DOHH2 (cell line): ENCODE results near the gene SLC24A1.

Source experiments
- H3F3A ChIP-seq: fragments of 200-600 bp; sonication (generic), shearing (Covaris generic); 2 replicates; pipeline ENCODE4 v1.6.0; 2016; ENCODE audit warnings: antibody characterized with exemption, mild to moderate bottlenecking; ENCODE audit not compliant: control insufficient read depth, insufficient read depth
- H3K27ac ChIP-seq: fragments of 200-600 bp; sonication (generic); 2 replicates; pipeline ENCODE4 v1.5.1; 2014; ENCODE audit warnings: low read depth, mild to moderate bottlenecking, low read length, moderate library complexity
- H3K27me3 ChIP-seq: fragments of 200-600 bp; sonication (generic); 2 replicates; pipeline ENCODE4 v1.6.1; 2014; ENCODE audit warnings: mild to moderate bottlenecking, low read length, mixed read lengths; ENCODE audit not compliant: control insufficient read depth
- H3K36me3 ChIP-seq: fragments of 200-600 bp; sonication (generic); 2 replicates; pipeline ENCODE4 v1.6.1; 2014; ENCODE audit warnings: mild to moderate bottlenecking, low read length, moderate library complexity, mixed read lengths; ENCODE audit not compliant: control insufficient read depth
- H3K4me1 ChIP-seq: fragments of 200-600 bp; sonication (generic); 2 replicates; pipeline ENCODE4 v1.6.1; 2014; ENCODE audit warnings: mild to moderate bottlenecking, low read length, mixed read lengths; ENCODE audit not compliant: control insufficient read depth
- H3K4me2 ChIP-seq: fragments of 200-600 bp; sonication (generic); 2 replicates; pipeline ENCODE4 v1.6.0; 2014; ENCODE audit warnings: mild to moderate bottlenecking, low read length, moderate library complexity
- H3K4me3 ChIP-seq: fragments of 200-600 bp; sonication (generic); 2 replicates; pipeline ENCODE4 v1.5.1; 2014; ENCODE audit warnings: mild to moderate bottlenecking, low read length, mixed read lengths
- H3K79me2 ChIP-seq: fragments of 200-600 bp; sonication (generic); 2 replicates; pipeline ENCODE4 v1.6.1; 2014; ENCODE audit warnings: mild to moderate bottlenecking, low read length, mixed read lengths; ENCODE audit not compliant: control insufficient read depth
- H3K9me2 ChIP-seq: fragments of 200-600 bp; sonication (generic); replicated peaks from 2 replicates; pipeline ENCODE4 v1.6.1; 2014; ENCODE audit warnings: mild to moderate bottlenecking, low read length, mixed read lengths; ENCODE audit not compliant: control insufficient read depth
- H3K9me3 ChIP-seq: fragments of 200-600 bp; sonication (generic); 2 replicates; pipeline ENCODE4 v1.6.1; 2014; ENCODE audit warnings: antibody characterized with exemption, low read length, mixed read lengths; ENCODE audit not compliant: control insufficient read depth, insufficient read depth
- H4K20me1 ChIP-seq: fragments of 200-600 bp; sonication (generic); 2 replicates; pipeline ENCODE4 v1.6.0; 2014; ENCODE audit warnings: low read depth, mild to moderate bottlenecking, antibody characterized with exemption, low read length, moderate library complexity; ENCODE audit not compliant: control insufficient read depth, insufficient read depth
- CTCF ChIP-seq: fragments of 200-600 bp; sonication (generic); IDR thresholded peaks from one replicate; pipeline ENCODE4 v1.5.1; 2014; ENCODE audit warnings: antibody characterized with exemption, mild to moderate bottlenecking, low read depth, low read length; ENCODE audit not compliant: poor library complexity, severe bottlenecking
- EZH2phosphoT487 ChIP-seq: fragments of 200-600 bp; sonication (generic); IDR thresholded peaks from 2 replicates; pipeline ENCODE4 v1.6.1; 2017; ENCODE audit warnings: borderline replicate concordance, mild to moderate bottlenecking, antibody characterized with exemption, low read length, moderate library complexity, mixed read lengths

SLC24A1 gene

GRCh38 chr15:65666257-65666656, 44.5 kb downstream of the SLC24A1 start:
- Histone ChIP-seq H3K4me3 (no peak overlapping the region), H4K20me1 (no peaks in the 10 kb centered on the region), H3K79me2 (no peaks in the 10 kb centered on the region), H3K4me1 (peaks cover 40% of the 10 kb centered on the region), H3K4me2 (no peak overlapping the region), H3F3A (peaks cover 14% of the 10 kb centered on the region; the same call in 1 of the 2 replicates), H3K9me3 (no peaks in the 10 kb centered on the region), H3K27ac (no peak overlapping the region), H3K9me2 (no peaks in the 10 kb centered on the region), H3K27me3 (no peaks in the 10 kb centered on the region), H3K36me3 (peaks cover 97% of the 10 kb centered on the region)
- TF ChIP-seq CTCF: no peak
- no peak for TF ChIP-seq EZH2phosphoT487

- no peaks in the 10 kb centered on the region for H4K20me1 ChIP-seq
- no peak overlapping the region for H3K27ac ChIP-seq
- peaks cover 4% of the 10 kb centered on the region for H3F3A ChIP-seq
- H3K4me3 ChIP-seq: no peak overlapping the region
- no peaks in the 10 kb centered on the region for H3K9me2 ChIP-seq
- no peaks in the 10 kb centered on the region for H3K79me2 ChIP-seq
- no peak overlapping the region for H3K4me2 ChIP-seq
- no peaks in the 10 kb centered on the region for H3K27me3 ChIP-seq
- no peaks in the 10 kb centered on the region for H3K9me3 ChIP-seq
- H3K36me3 ChIP-seq: peaks cover 60% of the 10 kb centered on the region
- no peaks in the 10 kb centered on the region for H3K4me1 ChIP-seq
- TF ChIP-seq CTCF: no peak
- no peak for TF ChIP-seq EZH2phosphoT487
Observed at GRCh38 chr15:65675551-65675950, 53.8 kb downstream of the SLC24A1 start.

GRCh38 chr15:65676123-65676522, 54.4 kb downstream of the SLC24A1 start:
- Histone ChIP-seq H3K4me3 (no peak overlapping the region), H3K27ac (no peak overlapping the region), H3K27me3 (no peaks in the 10 kb centered on the region), H3K79me2 (no peaks in the 10 kb centered on the region), H3F3A (peaks cover 4% of the 10 kb centered on the region), H3K9me2 (no peaks in the 10 kb centered on the region), H3K9me3 (no peaks in the 10 kb centered on the region), H3K4me1 (no peaks in the 10 kb centered on the region), H3K4me2 (no peak overlapping the region), H3K36me3 (peaks cover 54% of the 10 kb centered on the region), H4K20me1 (no peaks in the 10 kb centered on the region)
- no peak for TF ChIP-seq EZH2phosphoT487
- no peak for TF ChIP-seq CTCF

GRCh38 chr15:65680544-65680943, 58.8 kb downstream of the SLC24A1 start:
- Histone ChIP-seq H3K36me3 (peaks cover 36% of the 10 kb centered on the region), H3K4me1 (no peaks in the 10 kb centered on the region), H3K27me3 (no peaks in the 10 kb centered on the region), H3K4me3 (no peak overlapping the region), H3K9me3 (no peaks in the 10 kb centered on the region), H3F3A (peaks cover 7% of the 10 kb centered on the region), H3K4me2 (no peak overlapping the region), H3K27ac (no peak overlapping the region), H4K20me1 (no peaks in the 10 kb centered on the region), H3K9me2 (no peaks in the 10 kb centered on the region), H3K79me2 (no peaks in the 10 kb centered on the region)
- TF ChIP-seq CTCF: no peak
- TF ChIP-seq EZH2phosphoT487: no peak
